ENCODE data around the gene RELN. TPM values are rescaled to one million over a fixed set of nuclear protein-coding genes. Genes with fewer than 3 reads are reported as not detected.

The RELN gene
- total and polyA plus RNA-seq, 9 donors: 0.68 to 8.7 (median 2.7) TPM

DNA sequence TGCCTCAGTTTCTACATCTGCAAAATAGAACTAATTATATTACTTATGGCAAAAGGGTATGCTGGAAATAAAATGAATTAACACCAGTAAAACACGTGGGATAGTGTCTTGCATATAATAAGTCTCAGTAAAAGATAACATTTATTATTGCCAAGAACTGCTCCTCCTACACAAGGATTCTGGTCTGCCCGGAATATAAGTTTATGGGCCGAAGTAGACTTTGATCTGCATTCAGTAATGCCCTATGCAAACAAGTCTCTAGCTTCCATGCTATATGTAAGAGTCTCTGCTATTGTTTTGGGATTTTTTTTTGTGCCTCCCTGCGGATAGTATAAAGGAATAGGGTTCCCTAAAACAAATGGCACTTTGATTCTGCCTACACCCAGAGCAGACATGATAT is 417.9 kb downstream of the RELN start:
- Histone ChIP-seq H3K27ac (no peak overlapping the region), H3K9me3 (no peaks in the 10 kb centered on the region), H3K27me3 (no peaks in the 10 kb centered on the region), H3K36me3 (no peaks in the 10 kb centered on the region), H3K4me1 (ENCODE audit: insufficient read depth) (no peaks in the 10 kb centered on the region), H3K4me3 (no peak overlapping the region)
- TF ChIP-seq, protein P1, sequence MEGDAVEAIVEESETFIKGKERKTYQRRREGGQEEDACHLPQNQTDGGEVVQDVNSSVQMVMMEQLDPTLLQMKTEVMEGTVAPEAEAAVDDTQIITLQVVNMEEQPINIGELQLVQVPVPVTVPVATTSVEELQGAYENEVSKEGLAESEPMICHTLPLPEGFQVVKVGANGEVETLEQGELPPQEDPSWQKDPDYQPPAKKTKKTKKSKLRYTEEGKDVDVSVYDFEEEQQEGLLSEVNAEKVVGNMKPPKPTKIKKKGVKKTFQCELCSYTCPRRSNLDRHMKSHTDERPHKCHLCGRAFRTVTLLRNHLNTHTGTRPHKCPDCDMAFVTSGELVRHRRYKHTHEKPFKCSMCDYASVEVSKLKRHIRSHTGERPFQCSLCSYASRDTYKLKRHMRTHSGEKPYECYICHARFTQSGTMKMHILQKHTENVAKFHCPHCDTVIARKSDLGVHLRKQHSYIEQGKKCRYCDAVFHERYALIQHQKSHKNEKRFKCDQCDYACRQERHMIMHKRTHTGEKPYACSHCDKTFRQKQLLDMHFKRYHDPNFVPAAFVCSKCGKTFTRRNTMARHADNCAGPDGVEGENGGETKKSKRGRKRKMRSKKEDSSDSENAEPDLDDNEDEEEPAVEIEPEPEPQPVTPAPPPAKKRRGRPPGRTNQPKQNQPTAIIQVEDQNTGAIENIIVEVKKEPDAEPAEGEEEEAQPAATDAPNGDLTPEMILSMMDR (IDR thresholded peaks at IDR 0.05): no peak
- TF ChIP-seq EP300 (IDR thresholded peaks at IDR 0.05) (no peak), POLR2A (IDR thresholded peaks at IDR 0.05) (no peak)
- DNase-seq: no peak
- WGBS, 3 donors: 26 to 34% (median 30%) methylated on average over 4 of the region's 4 CpGs
- intact Hi-C loops (cut with DNase I): loop anchor here in 1 of 4 donors (10.0 kb wide), 1 partner anchor 583 kb away; no protein-coding TSS in a partner anchor

DNA sequence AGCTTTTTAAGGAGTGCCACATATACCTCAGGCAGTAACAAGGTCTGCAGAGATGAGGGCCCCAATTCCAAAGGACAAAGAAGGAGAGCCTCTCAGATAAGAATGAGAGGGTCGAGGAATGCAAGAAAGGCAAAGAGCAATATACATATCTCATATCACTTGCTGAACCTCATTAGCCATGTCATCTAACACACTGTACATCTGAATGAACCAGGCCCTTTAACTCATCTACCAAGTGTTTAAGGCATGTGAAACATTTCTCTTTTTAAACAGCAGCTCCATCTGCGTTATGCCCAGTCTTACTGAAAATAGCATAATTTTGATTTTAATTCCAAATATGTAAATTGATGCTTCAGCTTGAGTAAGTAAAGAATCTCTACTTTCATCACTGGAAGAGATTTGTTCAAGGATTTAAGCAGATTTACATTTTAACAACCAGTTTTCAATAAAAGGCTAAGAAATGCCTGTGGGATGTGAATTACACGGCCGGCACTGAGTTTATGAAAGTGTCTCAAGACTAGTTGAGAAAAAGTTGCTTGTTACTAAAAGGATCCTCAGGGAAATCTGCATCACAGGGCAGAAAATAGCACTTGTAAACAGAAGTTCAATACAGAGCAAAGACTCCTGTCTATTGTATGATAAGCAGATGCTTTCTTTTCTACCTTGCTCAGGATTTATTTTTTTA is 419.7 kb downstream of the RELN start:
- no peaks in the 10 kb centered on the region for H3K9me3 ChIP-seq
- DNase-seq: no peak
- no peaks in the 10 kb centered on the region for H3K27me3 ChIP-seq
- H3K36me3 ChIP-seq: no peaks in the 10 kb centered on the region
- 55 to 66% (median 64%) methylated on average over 4 of the region's 4 CpGs for WGBS, 3 donors
- TF ChIP-seq, protein P1 (IDR thresholded peaks at IDR 0.05): no peak
- TF ChIP-seq POLR2A (IDR thresholded peaks at IDR 0.05) (no peak), EP300 (IDR thresholded peaks at IDR 0.05) (no peak)
- intact Hi-C loops (cut with DNase I): loop anchor here in 1 of 4 donors (10.0 kb wide), 1 partner anchor 585 kb away; no protein-coding TSS in a partner anchor
- H3K27ac ChIP-seq: no peak overlapping the region
- H3K4me3 ChIP-seq: no peak overlapping the region
- no peaks in the 10 kb centered on the region for H3K4me1 ChIP-seq (ENCODE audit: insufficient read depth)

DNA sequence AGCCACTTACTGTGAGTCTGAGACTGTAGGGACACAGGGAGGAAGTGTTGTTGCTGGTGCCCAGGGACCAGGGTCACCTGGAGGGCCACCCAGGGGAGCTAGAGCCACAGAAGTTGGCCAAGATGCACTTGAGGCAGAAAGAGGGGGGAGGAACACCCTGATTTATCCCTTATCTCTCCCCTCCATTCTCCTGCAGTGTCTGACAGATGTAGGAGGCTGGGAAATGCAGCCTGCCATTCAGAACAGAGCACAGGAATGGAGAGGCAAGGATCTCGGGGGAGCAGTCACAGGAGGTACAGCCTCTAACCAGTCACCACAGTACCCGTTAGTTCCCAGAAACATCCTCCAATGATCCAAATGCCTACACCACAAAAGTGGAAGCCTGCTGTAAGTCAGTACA is 425.0 kb downstream of the RELN start:
- Histone ChIP-seq H3K27me3 (no peaks in the 10 kb centered on the region), H3K36me3 (no peaks in the 10 kb centered on the region), H3K4me3 (no peak overlapping the region), H3K9me3 (no peaks in the 10 kb centered on the region), H3K27ac (no peak overlapping the region), H3K4me1 (ENCODE audit: insufficient read depth) (no peaks in the 10 kb centered on the region)
- WGBS, 3 donors: 80 to 90% (median 85%) methylated on average over 2 of the region's 2 CpGs
- DNase-seq: no peak
- intact Hi-C loops (cut with DNase I): loop anchor here in 1 of 4 donors (2.0 kb wide), 1 partner anchor 38 kb away; no protein-coding TSS in a partner anchor
- TF ChIP-seq EP300 (IDR thresholded peaks at IDR 0.05) (no peak), POLR2A (IDR thresholded peaks at IDR 0.05) (no peak)
- TF ChIP-seq, protein P1 (IDR thresholded peaks at IDR 0.05): no peak

DNA sequence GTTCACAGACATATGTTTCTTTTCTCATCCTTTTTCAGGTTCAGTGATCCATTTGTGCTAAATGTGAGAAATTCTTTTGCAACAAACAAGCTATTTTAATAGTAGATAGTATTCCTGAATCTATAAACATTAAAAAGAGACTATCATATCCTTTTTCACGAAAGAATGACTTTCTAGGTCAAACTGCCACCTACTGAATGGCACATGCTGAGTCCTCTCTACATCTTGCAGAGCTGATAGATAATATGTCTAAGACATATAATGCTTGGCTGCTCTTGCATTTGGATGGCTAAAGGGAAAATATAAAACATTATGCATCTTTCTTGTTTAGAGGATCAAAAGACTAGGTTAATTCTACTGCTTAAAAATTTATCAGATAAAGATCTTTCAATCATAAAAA is 429.3 kb downstream of the RELN start:
- no peaks in the 10 kb centered on the region for H3K9me3 ChIP-seq
- 18 to 42% (median 24%) methylated on average over 1 of the region's 1 CpG for WGBS, 3 donors
- no peaks in the 10 kb centered on the region for H3K4me1 ChIP-seq (ENCODE audit: insufficient read depth)
- H3K27me3 ChIP-seq: no peaks in the 10 kb centered on the region
- TF ChIP-seq EP300 (IDR thresholded peaks at IDR 0.05) (no peak), POLR2A (IDR thresholded peaks at IDR 0.05) (no peak)
- TF ChIP-seq, protein P1 (IDR thresholded peaks at IDR 0.05): no peak
- H3K4me3 ChIP-seq: no peak overlapping the region
- H3K36me3 ChIP-seq: no peaks in the 10 kb centered on the region
- H3K27ac ChIP-seq: no peak overlapping the region
- no peak for DNase-seq
- intact Hi-C loops (cut with DNase I): no loop called here
